Fibroblast of the conjunctiva (primary cell): ENCODE results near the gene RUNX3.

Experiments
- DNase-seq: peaks from one replicate; pipeline ENCODE4 v3.0.0-alpha.2; 2010; ENCODE audit warnings: low read depth

The RUNX3 gene

GRCh38 chr1:24878775-24879742, 51.0 kb downstream of the RUNX3 start:
- DNase-seq: no peak

GRCh38 chr1:24878045-24878444, 52.0 kb downstream of the RUNX3 start:
- DNase-seq: no peak

- no peak for DNase-seq
These were observed 54.0 kb downstream of the RUNX3 start for GRCh38 chr1:24875991-24876506.

- DNase-seq: no peak
These were observed 54.8 kb downstream of the RUNX3 start for GRCh38 chr1:24875257-24875656.

- no peak for DNase-seq
These were observed 55.4 kb downstream of the RUNX3 start for GRCh38 chr1:24874611-24875234.

GRCh38 chr1:24874056-24874455, 56.0 kb downstream of the RUNX3 start:
- DNase-seq: no peak

- DNase-seq: no peak
These were observed 56.9 kb downstream of the RUNX3 start for GRCh38 chr1:24873148-24873547.

- DNase-seq: no peak
These were observed 57.8 kb downstream of the RUNX3 start for GRCh38 chr1:24872061-24872850.

GRCh38 chr1:24871306-24871901, 58.7 kb downstream of the RUNX3 start:
- no peak for DNase-seq

GRCh38 chr1:24870551-24871195, 59.4 kb downstream of the RUNX3 start:
- DNase-seq: no peak

- no peak for DNase-seq
These were observed 61.8 kb downstream of the RUNX3 start for GRCh38 chr1:24868016-24868875.

GRCh38 chr1:24867084-24867870, 62.8 kb downstream of the RUNX3 start:
- no peak for DNase-seq

GRCh38 chr1:24866211-24867083, 63.6 kb downstream of the RUNX3 start:
- no peak for DNase-seq

- DNase-seq: no peak
These were observed 64.5 kb downstream of the RUNX3 start for GRCh38 chr1:24865587-24865986.

GRCh38 chr1:24865168-24865567, 64.9 kb downstream of the RUNX3 start:
- no peak for DNase-seq

GRCh38 chr1:24864370-24864777, 65.7 kb downstream of the RUNX3 start:
- no peak for DNase-seq

GRCh38 chr1:24862775-24863483, 67.1 kb downstream of the RUNX3 start:
- no peak for DNase-seq
